Endometrial microvascular endothelial cells (primary cell): Measurements from ENCODE around the gene CAD. TPM values are rescaled to one million over a fixed set of nuclear protein-coding genes. Genes with fewer than 3 reads are reported as not detected.

Experiments used
- in situ Hi-C: cut with HindIII; loops from 2 replicates; pipeline ENCODE4 v1.10.0; 2017; ENCODE audit warnings: low sequenced_read_pairs, low pct_unique_long_range_greater_than_20kb; ENCODE audit errors: inconsistent ontology term
- total RNA-seq: library from RNA; depleted of rRNA; stranded (reverse); fragments of >200 nt; gene quantifications from one replicate; pipeline ENCODE4 v1.2.3, GENCODE V29; 2015; ENCODE audit errors: inconsistent ontology term

Gene CAD
- total RNA-seq, 1 donor from 2014 or later, result 82.7 TPM

GRCh38 chr2:27219091-27219490, 1.9 kb downstream of the CAD start:
- in situ Hi-C loops, result no loop called here

GRCh38 chr2:27220091-27220490, 2.9 kb downstream of the CAD start:
- in situ Hi-C loops, result no loop called here

- in situ Hi-C loops, result no loop called here
Observed at GRCh38 chr2:27221166-27221565, 4.0 kb downstream of the CAD start.

GRCh38 chr2:27222407-27222806, 5.2 kb downstream of the CAD start:
- in situ Hi-C loops, result no loop called here

- in situ Hi-C loops, result no loop called here
Observed at GRCh38 chr2:27223416-27223815, 6.2 kb downstream of the CAD start.

GRCh38 chr2:27225526-27225925, 8.4 kb downstream of the CAD start:
- in situ Hi-C loops, result no loop called here

- in situ Hi-C loops, result no loop called here
Observed at GRCh38 chr2:27227501-27227900, 10.3 kb downstream of the CAD start.

GRCh38 chr2:27231921-27232320, 14.8 kb downstream of the CAD start:
- in situ Hi-C loops, result no loop called here

GRCh38 chr2:27233341-27233740, 16.2 kb downstream of the CAD start:
- in situ Hi-C loops, result no loop called here

- in situ Hi-C loops, result no loop called here
Observed at GRCh38 chr2:27236136-27236535, 19.0 kb downstream of the CAD start.

GRCh38 chr2:27236626-27237025, 19.5 kb downstream of the CAD start:
- in situ Hi-C loops, result no loop called here

GRCh38 chr2:27237341-27237945, 20.3 kb downstream of the CAD start:
- in situ Hi-C loops, result no loop called here

- in situ Hi-C loops, result no loop called here
Observed at GRCh38 chr2:27238976-27239375, 21.8 kb downstream of the CAD start.

GRCh38 chr2:27240406-27240805, 23.2 kb downstream of the CAD start:
- in situ Hi-C loops, result no loop called here

- in situ Hi-C loops, result no loop called here
Observed at GRCh38 chr2:27241761-27242613, 24.8 kb downstream of the CAD start.

- in situ Hi-C loops, result no loop called here
Observed at GRCh38 chr2:27242614-27242951, 25.4 kb downstream of the CAD start.

- in situ Hi-C loops, result no loop called here
Observed at GRCh38 chr2:27243391-27244130, 26.4 kb downstream of the CAD start.

- in situ Hi-C loops, result no loop called here
Observed at GRCh38 chr2:27245116-27245515, 27.9 kb downstream of the CAD start.

- in situ Hi-C loops, result no loop called here
Observed at GRCh38 chr2:27245626-27246025, 28.5 kb downstream of the CAD start.

- in situ Hi-C loops, result no loop called here
Observed at GRCh38 chr2:27247893-27248292, 30.7 kb downstream of the CAD start.
